Nephron progenitor cell (in vitro differentiated cells): ENCODE data around the gene SYNE3.

Source experiments
- DNase-seq: peaks from one replicate; pipeline ENCODE4 v3.0.0; 2021
- H3K27ac Mint-ChIP-seq: 2 replicates; pipeline ENCODE4 v1.8.0; 2021; ENCODE audit warnings: mild to moderate bottlenecking, moderate library complexity, mixed read lengths
- H3K27me3 Mint-ChIP-seq: 2 replicates; pipeline ENCODE4 v1.8.0; 2021; ENCODE audit warnings: mild to moderate bottlenecking, low read depth, mixed read lengths; ENCODE audit not compliant: poor library complexity
- H3K36me3 Mint-ChIP-seq: 2 replicates; pipeline ENCODE4 v1.8.0; 2021; ENCODE audit warnings: low read depth, mixed read lengths
- H3K4me1 Mint-ChIP-seq: 2 replicates; pipeline ENCODE4 v1.8.0; 2021; ENCODE audit warnings: mixed read lengths
- H3K4me3 Mint-ChIP-seq: 2 replicates; pipeline ENCODE4 v1.8.0; 2021; ENCODE audit warnings: mild to moderate bottlenecking, moderate library complexity, mixed read lengths
- H3K9me3 Mint-ChIP-seq: 2 replicates; pipeline ENCODE4 v1.8.0; 2021; ENCODE audit warnings: mild to moderate bottlenecking, moderate library complexity, mixed read lengths
- CTCF ChIP-seq: fragments of 200-600 bp; sonication (generic); IDR thresholded peaks from 2 replicates; pipeline ENCODE4 v1.5.0; 2021; ENCODE audit warnings: antibody characterized with exemption

The SYNE3 gene

GRCh38 chr14:95533822-95534221 is 17.4 kb upstream of the SYNE3 start:
- H3K4me3 Mint-ChIP-seq = peak overlapping the region; percentile 97
- peaks cover 78% of the 10 kb centered on the region for H3K4me1 Mint-ChIP-seq
- no peak for DNase-seq
- H3K27ac Mint-ChIP-seq = peak overlapping the region; percentile 96
- peaks cover 29% of the 10 kb centered on the region for H3K36me3 Mint-ChIP-seq
- TF ChIP-seq CTCF = no peak
- no peaks in the 10 kb centered on the region for H3K27me3 Mint-ChIP-seq
- no peaks in the 10 kb centered on the region for H3K9me3 Mint-ChIP-seq

- Mint-ChIP-seq H3K27ac (peak overlapping the region; percentile 18), H3K4me3 (peak overlapping the region; percentile 97)
Observed at GRCh38 chr14:95533391-95533821, 17.0 kb upstream of the SYNE3 start.

DNA sequence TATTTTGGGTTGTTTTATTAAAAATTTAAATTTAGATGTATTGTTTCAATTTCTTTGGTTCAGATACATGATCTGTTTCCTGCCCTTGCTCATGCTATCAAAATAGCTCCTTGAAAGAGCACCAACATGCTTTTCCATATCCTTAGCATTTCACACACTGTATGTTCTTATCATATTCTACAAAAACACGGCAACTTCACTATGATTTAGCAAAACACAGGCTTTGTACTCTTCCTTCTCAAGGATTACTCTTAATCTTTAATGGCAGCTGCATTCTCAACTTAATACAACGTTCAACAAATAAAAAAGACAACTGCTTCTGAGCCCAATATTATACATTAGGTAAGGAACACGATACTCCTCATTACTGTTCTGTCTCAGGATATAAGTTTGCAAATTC is 15.5 kb upstream of the SYNE3 start:
- DNase-seq = no peak
- H3K9me3 Mint-ChIP-seq = no peaks in the 10 kb centered on the region
- H3K4me1 Mint-ChIP-seq = peaks cover 65% of the 10 kb centered on the region
- H3K27ac Mint-ChIP-seq = no peak overlapping the region
- no peak for TF ChIP-seq CTCF
- H3K27me3 Mint-ChIP-seq = no peaks in the 10 kb centered on the region
- H3K4me3 Mint-ChIP-seq = peak overlapping the region; percentile 97
- H3K36me3 Mint-ChIP-seq = peaks cover 29% of the 10 kb centered on the region

More at GRCh38 chr14:95533391-95533821, 17.0 kb upstream of the SYNE3 start:
- DNase-seq = no peak
- peaks cover 74% of the 10 kb centered on the region for H3K4me1 Mint-ChIP-seq
- H3K36me3 Mint-ChIP-seq = peaks cover 29% of the 10 kb centered on the region
- TF ChIP-seq CTCF = no peak
- H3K9me3 Mint-ChIP-seq = no peaks in the 10 kb centered on the region
- H3K27me3 Mint-ChIP-seq = no peaks in the 10 kb centered on the region

DNA sequence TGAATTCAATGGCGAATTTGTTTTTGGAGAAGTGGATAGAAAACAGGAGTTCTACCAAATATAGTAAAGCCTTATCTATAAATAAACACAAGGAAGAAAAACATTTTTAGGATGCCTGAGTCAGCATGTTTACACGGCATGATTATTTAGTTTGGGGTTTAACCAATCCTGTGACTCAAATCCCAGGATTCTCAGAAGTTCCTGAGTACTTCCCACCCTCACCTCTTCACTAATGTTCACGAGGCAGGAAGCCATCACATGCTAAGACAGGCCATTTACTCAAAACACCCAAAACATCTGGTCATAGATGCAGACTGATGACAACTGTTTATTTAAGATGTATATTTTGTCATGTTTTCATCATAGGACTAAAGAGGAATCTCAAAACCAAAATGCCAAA is 15.0 kb upstream of the SYNE3 start:
- Mint-ChIP-seq H3K4me3 (no peak overlapping the region), H3K27me3 (no peaks in the 10 kb centered on the region), H3K4me1 (peaks cover 65% of the 10 kb centered on the region), H3K9me3 (no peaks in the 10 kb centered on the region), H3K36me3 (peaks cover 29% of the 10 kb centered on the region), H3K27ac (no peak overlapping the region)
- no peak for TF ChIP-seq CTCF
- no peak for DNase-seq

DNA sequence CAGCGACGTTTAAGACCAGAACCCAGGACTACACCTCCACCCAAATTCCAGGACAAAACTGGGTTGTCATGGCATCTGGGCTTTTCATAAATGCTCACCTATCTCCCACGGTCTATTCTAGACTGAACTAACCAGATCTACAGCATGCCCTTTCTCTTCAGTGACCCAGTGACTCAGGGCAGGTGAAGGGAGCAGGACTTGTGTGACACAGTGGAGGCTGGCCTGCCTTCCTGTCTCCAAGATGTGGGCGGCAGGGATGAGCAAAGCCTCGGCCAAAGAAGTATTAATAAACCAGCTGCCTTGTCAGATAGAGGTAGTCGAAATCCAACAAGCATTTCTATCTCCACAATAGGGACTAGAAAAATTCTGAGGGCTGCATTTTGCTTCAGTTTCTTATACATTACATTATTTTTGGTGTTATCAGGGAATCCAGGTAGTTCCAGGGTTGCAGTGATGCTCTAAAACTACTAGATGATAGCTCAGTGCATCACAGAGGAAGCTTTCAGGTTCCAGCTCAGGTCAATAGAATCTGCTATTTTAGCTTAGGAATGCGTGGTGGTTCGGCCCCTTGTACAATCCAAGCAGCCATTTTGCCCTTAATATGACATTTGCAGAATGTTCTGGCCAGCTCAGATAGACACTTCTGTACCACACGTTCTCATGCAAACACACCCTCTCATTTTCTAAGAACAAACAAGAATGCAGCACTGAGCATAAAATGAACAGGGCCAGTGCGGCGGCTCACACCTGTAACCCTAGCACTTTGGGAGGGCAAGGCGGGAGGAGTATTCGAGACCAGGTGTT is 14.2 kb upstream of the SYNE3 start:
- Mint-ChIP-seq H3K27me3 (no peaks in the 10 kb centered on the region), H3K4me1 (peaks cover 65% of the 10 kb centered on the region), H3K36me3 (peaks cover 29% of the 10 kb centered on the region), H3K4me3 (peak overlapping the region; percentile 50), H3K9me3 (no peaks in the 10 kb centered on the region), H3K27ac (no peak overlapping the region)
- DNase-seq = no peak
- TF ChIP-seq CTCF = no peak

DNA sequence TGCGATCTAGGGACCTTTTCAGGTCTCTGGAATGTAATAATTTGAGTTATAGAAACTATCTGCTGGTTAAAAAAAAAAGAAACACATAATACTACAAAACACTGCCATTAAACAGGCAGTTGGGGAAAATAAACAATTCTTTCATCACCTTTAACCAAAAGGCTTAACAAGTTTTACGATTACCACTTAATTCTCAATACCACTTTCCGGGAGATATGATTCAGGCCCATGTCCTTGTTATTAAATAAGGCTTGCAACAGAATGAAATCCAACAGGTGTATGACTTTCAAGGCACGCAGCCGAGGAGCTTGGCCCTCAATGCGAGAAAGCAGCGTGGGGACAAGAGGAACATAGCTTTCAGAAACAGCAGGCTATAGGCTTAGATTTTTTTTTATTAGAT is 12.8 kb upstream of the SYNE3 start:
- H3K4me1 Mint-ChIP-seq = peaks cover 66% of the 10 kb centered on the region
- TF ChIP-seq CTCF = no peak
- H3K27ac Mint-ChIP-seq = no peak overlapping the region
- H3K4me3 Mint-ChIP-seq = no peak overlapping the region
- DNase-seq = no peak
- peaks cover 29% of the 10 kb centered on the region for H3K36me3 Mint-ChIP-seq
- H3K27me3 Mint-ChIP-seq = peaks cover 4% of the 10 kb centered on the region
- no peaks in the 10 kb centered on the region for H3K9me3 Mint-ChIP-seq
